Measurements from ENCODE around the gene TCF7L2. TPM values are rescaled to one million over a fixed set of nuclear protein-coding genes. Genes with fewer than 3 reads are reported as not detected.

The TCF7L2 gene
- total RNA-seq, 2 donors from 2014 or later: 8.1 to 10.3 TPM

DNA sequence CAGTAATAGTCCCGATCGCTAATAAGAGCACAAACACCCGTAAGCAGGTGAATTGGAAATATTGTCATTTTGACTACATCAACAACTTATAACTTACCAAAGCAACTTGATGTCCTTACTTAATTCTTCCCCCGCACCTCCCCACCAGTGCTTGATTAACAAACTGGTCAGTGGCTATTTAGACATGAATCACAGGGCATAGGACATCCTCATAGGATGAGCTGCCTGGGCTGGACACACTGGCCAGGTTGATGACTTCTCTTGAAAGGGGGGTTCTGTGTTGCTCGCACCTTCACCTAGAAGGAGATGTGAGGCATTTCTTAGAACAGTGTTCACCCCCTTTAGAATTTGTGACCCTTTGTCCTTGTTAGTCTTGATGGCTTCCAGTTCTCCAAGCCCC, 163.2 kb downstream of the TCF7L2 start:
- Mint-ChIP-seq H3K27me3 (peaks cover 4 to 18% of the 10 kb centered on the region in 2 donors), H3K36me3 (no peaks in the 10 kb centered on the region), H3K27ac (no peak overlapping the region), H3K9me3 (no peaks in the 10 kb centered on the region), H3K4me3 (no peak overlapping the region), H3K4me1 (ENCODE audit: low read depth in 2 of 2) (no peaks in the 10 kb centered on the region)
- DNase-seq (ENCODE audit: low spot score): no peak
- ATAC-seq: no peak

DNA sequence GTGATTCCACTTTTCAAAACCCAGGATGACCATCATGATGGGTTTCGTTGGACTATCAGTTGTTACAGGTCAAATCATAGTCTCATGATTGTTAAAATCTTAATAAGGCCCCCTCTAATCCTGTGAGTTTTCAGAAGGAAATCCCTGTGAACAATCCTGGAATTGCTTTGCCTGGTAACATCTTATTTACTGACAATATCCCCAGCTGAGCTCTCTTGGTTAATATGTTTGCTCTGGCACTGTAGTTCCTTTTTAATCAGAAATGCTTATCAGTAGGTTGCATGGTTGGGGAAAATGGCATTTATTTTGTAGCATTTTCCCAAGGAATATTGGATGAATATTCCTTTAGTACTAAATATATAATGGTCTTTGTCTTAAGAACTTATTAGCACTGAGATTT, 163.9 kb downstream of the TCF7L2 start:
- ATAC-seq: no peak

DNA sequence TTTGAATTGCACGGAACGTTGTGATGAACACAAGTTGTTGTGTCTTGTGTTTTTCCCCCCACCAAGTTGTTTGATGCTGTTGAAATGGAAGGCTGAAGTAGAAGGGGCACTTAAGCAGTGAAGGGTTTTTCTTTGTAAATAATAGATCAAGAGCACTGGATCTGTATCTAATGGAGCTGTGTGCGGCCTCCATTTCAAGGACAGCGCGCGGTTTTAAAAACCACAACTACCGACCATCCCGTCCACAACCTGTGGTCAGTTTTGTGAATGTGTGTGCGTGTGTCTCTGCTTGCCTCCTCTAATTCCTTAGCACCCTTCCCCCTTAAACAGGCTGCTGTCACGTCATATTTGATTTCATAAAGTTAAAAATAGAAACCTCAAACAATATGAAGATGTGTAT, 165.5 kb downstream of the TCF7L2 start:
- no peaks in the 10 kb centered on the region for H3K36me3 Mint-ChIP-seq
- no peak overlapping the region for H3K4me3 Mint-ChIP-seq
- H3K9me3 Mint-ChIP-seq: no peaks in the 10 kb centered on the region
- peaks cover 4 to 18% of the 10 kb centered on the region in 2 donors for H3K27me3 Mint-ChIP-seq
- ATAC-seq (no peak), DNase-seq (ENCODE audit: low spot score) (no peak)
- H3K4me1 Mint-ChIP-seq (ENCODE audit: low read depth in 2 of 2): peaks cover 0 to 6% of the 10 kb centered on the region in 2 donors
- no peak overlapping the region for H3K27ac Mint-ChIP-seq

More for the DNA sequence above, 163.9 kb downstream of the TCF7L2 start:
- Mint-ChIP-seq H3K4me3 (no peak overlapping the region), H3K9me3 (no peaks in the 10 kb centered on the region), H3K4me1 (ENCODE audit: low read depth in 2 of 2) (no peaks in the 10 kb centered on the region), H3K27ac (no peak overlapping the region), H3K27me3 (peaks cover 4 to 18% of the 10 kb centered on the region in 2 donors), H3K36me3 (no peaks in the 10 kb centered on the region)
- DNase-seq (ENCODE audit: low spot score): no peak

DNA sequence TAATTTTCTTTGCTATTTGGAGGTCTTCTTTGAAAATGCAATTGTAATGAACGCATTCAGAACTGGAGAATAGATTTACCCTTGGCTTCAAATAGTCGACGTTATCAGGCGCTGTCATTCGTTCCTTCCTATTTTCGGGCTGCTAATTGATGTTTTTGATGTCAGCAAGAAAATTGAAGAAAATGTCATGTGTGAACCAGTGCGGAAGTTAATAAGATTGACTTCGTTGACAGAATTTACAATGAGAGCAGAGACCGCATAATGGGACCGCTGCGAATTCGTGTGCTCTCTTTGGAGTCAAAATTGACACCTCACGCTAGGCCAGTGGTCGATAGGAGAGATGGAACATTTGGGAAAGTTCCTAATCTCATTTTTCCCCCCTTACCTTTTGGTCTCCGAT, 168.8 kb downstream of the TCF7L2 start:
- Mint-ChIP-seq H3K36me3 (no peaks in the 10 kb centered on the region), H3K27me3 (peaks cover 6 to 37% of the 10 kb centered on the region in 2 donors), H3K4me1 (ENCODE audit: low read depth in 2 of 2) (peaks cover 0 to 6% of the 10 kb centered on the region in 2 donors), H3K27ac (no peak overlapping the region), H3K4me3 (no peak overlapping the region), H3K9me3 (no peaks in the 10 kb centered on the region)
- no peak for ATAC-seq
- no peak for DNase-seq (ENCODE audit: low spot score)

DNA sequence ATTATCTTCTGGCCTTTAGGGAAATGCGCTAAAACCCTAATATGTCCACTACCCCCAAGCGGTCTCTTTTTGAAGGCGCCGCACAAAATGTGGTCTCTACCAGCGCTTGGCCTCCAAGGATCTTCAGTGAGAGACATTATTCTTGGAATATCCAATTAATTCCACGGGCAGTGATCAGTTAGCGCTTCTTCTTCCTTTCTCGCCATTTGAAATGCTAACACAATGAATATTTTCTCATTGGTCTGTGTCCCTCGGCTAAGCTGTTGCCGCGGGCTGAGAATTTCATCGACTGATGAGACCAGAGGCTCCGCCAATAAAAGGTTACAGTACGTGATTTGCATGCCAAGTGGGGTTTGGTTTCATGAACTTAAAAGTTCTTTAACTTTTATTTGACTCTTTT, 169.8 kb downstream of the TCF7L2 start:
- no peak for DNase-seq (ENCODE audit: low spot score)
- Mint-ChIP-seq H3K4me1 (ENCODE audit: low read depth in 2 of 2) (peaks cover 0 to 6% of the 10 kb centered on the region in 2 donors), H3K27ac (no peak overlapping the region), H3K9me3 (no peaks in the 10 kb centered on the region), H3K36me3 (no peaks in the 10 kb centered on the region), H3K27me3 (peaks cover 10 to 40% of the 10 kb centered on the region in 2 donors), H3K4me3 (no peak overlapping the region)
- ATAC-seq: no peak

DNA sequence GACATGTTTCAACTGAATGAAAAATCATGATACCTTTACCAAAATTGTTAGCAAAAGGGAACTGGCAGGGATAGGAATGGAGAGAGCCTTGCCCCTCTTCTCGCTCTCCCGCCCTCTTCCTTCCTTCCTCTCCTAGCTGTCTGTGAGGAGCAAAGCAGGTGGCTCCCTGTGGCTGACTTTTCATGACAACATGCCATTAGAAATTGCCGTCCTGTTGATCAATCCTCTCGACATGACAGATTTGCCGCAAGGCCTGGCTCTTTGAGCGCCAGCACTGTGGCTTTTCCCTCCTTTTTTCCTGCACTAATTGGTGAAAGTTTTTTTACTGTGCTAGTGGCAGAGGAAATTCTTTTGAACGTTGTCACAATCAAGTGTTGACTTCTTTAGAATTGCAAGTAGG, 171.1 kb downstream of the TCF7L2 start:
- no peaks in the 10 kb centered on the region for H3K36me3 Mint-ChIP-seq
- H3K27me3 Mint-ChIP-seq: peaks cover 13 to 45% of the 10 kb centered on the region in 2 donors
- DNase-seq (ENCODE audit: low spot score): no peak
- H3K9me3 Mint-ChIP-seq: no peaks in the 10 kb centered on the region
- ATAC-seq: no peak
- H3K27ac Mint-ChIP-seq: no peak overlapping the region
- H3K4me3 Mint-ChIP-seq: no peak overlapping the region
- peaks cover 0 to 6% of the 10 kb centered on the region in 2 donors for H3K4me1 Mint-ChIP-seq (ENCODE audit: low read depth in 2 of 2)

DNA sequence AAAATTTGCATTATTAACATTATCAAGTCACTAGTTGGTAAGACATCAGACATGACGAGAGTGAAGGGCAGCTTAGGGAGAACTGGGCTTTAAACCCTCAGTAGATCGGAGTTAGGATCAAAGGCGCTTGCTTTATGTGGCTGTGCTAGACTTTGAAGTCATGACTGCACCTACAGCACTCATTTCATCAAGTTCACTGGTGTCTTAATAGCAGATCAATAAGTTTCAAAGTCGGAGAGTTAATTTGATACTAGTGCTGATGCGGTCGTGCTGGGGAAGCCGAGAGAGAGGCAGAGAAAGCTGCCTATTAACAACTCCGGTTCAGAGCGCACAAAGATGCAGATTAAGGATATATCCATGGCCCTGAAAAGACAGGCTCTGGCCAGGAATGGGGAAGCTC, 172.9 kb downstream of the TCF7L2 start:
- DNase-seq (ENCODE audit: low spot score): no peak
- H3K4me3 Mint-ChIP-seq: no peak overlapping the region
- no peak overlapping the region for H3K27ac Mint-ChIP-seq
- ATAC-seq: no peak
- no peaks in the 10 kb centered on the region for H3K9me3 Mint-ChIP-seq
- H3K27me3 Mint-ChIP-seq: peaks cover 25 to 49% of the 10 kb centered on the region in 2 donors
- peaks cover 0 to 11% of the 10 kb centered on the region in 2 donors for H3K4me1 Mint-ChIP-seq (ENCODE audit: low read depth in 2 of 2)
- no peaks in the 10 kb centered on the region for H3K36me3 Mint-ChIP-seq

DNA sequence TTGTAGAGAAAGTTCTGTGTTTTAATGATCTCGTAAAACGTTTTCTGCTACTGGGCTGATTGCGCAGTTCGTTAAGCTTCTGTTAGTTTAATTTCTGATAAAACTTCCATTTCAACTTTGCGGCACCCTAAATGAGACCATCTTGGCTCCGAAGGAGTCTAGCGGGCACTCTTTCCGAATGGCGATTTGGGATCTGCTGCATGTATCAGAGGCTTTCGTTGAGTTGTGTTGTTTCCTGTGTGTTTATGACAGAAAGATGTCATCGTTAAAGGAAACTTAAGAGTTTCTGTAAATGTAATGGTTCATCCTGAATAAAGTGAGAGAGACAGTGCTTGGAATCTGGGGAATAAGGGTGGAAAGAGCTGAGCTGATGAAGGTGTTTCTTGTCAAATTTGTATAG, 174.7 kb downstream of the TCF7L2 start:
- no peaks in the 10 kb centered on the region for H3K9me3 Mint-ChIP-seq
- H3K36me3 Mint-ChIP-seq: no peaks in the 10 kb centered on the region
- H3K27ac Mint-ChIP-seq: no peak overlapping the region
- peaks cover 33 to 66% of the 10 kb centered on the region in 2 donors for H3K27me3 Mint-ChIP-seq
- DNase-seq (ENCODE audit: low spot score) (no peak), ATAC-seq (no peak)
- H3K4me3 Mint-ChIP-seq: no peak overlapping the region
- H3K4me1 Mint-ChIP-seq (ENCODE audit: low read depth in 2 of 2): peaks cover 0 to 11% of the 10 kb centered on the region in 2 donors

DNA sequence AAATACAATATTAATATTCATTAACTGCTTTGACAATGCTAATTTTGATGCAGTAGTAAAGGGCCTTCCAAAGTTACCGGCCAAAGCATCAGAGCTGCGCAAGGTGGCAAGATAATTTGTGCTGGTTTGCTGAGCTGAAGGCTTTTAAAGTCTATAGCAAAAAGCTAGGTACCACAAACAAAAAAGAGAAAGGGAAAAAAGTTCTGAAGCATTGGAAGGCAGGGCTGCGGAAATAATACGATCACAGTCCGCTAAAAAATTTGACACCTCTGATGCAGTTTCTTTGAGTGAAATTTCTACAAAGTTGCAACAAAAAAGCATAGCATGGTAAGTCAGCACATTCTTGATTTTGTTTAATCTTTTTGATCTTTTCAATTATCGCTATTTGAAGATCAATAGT, 175.6 kb downstream of the TCF7L2 start:
- Mint-ChIP-seq H3K4me1 (ENCODE audit: low read depth in 2 of 2) (peaks cover 0 to 5% of the 10 kb centered on the region in 2 donors), H3K4me3 (no peak overlapping the region), H3K36me3 (no peaks in the 10 kb centered on the region), H3K27ac (no peak overlapping the region), H3K27me3 (peaks cover 35 to 68% of the 10 kb centered on the region in 2 donors), H3K9me3 (no peaks in the 10 kb centered on the region)
- DNase-seq (ENCODE audit: low spot score) (no peak), ATAC-seq (no peak)

DNA sequence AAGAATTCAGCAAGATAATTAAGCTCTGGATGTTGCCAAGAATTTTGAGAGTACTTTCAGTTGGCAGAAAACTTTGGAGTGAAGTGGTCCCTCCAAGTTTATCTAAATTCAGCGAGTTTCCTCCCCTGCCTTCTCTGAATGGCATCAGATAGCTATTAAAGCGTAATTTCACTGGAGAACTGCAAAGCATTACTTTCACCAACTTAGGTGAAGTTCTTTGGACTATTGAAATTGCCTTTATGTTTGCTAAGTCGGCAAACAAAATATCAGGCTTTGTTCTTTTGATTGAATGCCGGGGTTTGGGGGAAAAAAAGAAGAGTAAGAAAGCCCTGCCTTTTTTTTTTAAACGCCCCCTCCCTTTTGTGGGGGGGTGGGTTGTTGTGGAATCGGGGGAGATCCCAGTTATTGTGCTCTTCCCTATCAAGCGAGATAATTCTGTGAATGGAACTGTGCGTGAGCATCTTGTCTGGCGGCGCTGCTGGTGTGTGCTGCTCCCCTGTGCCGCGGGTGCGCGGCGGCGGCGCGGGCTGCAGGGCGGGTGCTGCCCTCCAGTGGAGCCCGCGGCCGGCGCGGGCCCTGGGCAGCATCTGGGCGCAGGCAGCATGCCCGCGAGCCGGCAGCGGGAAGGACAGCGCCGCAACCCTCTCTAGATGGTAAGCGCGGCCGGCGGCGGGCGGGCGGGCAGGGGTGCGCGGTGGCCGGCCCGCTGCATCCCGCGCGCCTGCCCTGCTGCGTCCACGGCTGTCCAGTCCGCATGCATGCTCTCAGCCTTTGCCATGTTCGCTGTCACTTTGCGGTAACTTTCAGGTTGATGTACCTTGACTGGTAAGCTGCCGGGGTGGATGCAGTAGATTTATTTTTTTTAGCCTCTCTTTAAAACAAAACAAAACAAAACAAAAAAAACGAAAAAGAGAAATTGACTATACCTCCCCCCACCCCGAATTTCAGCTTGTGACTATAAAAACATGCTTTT, 176.5 kb downstream of the TCF7L2 start:
- H3K36me3 Mint-ChIP-seq: no peaks in the 10 kb centered on the region
- H3K27me3 Mint-ChIP-seq: peaks cover 38 to 75% of the 10 kb centered on the region in 2 donors
- no peak overlapping the region for H3K27ac Mint-ChIP-seq
- H3K9me3 Mint-ChIP-seq: no peaks in the 10 kb centered on the region
- ATAC-seq (peak; percentile 93 to 94), DNase-seq (ENCODE audit: low spot score) (no peak)
- H3K4me1 Mint-ChIP-seq (ENCODE audit: low read depth in 2 of 2): peaks cover 0 to 5% of the 10 kb centered on the region in 2 donors
- no peak overlapping the region for H3K4me3 Mint-ChIP-seq

DNA sequence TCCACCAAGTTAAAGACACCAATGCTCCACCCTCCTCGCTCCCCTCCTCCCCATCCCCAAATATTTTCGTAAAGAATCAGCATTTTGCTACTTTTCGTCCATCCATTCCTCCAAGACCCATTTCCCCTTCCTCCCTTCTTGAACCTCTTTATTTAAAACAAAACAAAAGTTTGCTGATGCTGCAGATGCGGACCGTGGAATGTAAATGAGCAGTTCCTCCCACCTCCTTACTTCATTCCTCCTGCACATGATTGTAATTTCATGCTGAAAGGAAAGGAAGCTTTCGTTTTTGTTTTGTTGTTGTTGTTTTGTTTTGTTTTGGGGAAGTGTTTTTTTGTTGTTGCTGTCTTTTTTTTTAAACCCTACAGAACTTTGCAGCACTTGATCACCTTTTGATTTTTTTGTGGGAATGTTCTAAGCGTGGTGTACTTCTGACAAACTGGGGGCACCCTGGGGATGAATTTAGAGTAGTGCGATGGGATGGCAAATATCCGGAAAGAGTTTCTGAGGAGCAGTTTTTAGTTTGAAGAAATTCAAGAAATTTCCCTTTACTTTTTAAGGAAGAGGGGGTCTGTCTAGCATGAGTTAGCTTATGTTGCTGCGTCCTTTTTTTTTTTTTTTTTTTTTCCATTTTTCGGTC, 177.3 kb downstream of the TCF7L2 start:
- Mint-ChIP-seq H3K4me3 (no peak overlapping the region), H3K27me3 (peaks cover 38 to 71% of the 10 kb centered on the region in 2 donors), H3K27ac (no peak overlapping the region), H3K4me1 (ENCODE audit: low read depth in 2 of 2) (peaks cover 0 to 5% of the 10 kb centered on the region in 2 donors), H3K36me3 (no peaks in the 10 kb centered on the region), H3K9me3 (no peaks in the 10 kb centered on the region)
- DNase-seq (ENCODE audit: low spot score) (no peak), ATAC-seq (no peak)

DNA sequence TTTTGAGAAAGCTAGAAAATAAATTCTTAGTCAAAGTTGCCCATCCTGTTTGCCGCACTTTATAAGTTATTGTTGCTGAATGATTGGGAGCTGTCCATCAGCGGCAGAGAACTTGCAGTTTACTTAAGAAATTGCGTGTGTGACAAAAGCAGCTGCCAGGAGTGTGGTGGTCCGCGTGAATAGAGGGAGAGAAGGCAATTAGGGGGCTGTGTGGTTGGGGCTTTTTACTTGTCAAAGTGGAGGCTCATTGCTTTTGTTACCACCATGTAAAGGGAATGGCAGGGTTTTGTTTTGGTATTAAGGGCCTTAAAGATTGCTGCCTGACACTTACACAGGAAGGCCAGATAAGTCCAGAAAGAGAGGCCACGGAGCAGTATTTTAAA, 177.8 kb downstream of the TCF7L2 start:
- Mint-ChIP-seq H3K27ac (no peak overlapping the region), H3K9me3 (no peaks in the 10 kb centered on the region), H3K36me3 (no peaks in the 10 kb centered on the region), H3K27me3 (peaks cover 38 to 68% of the 10 kb centered on the region in 2 donors), H3K4me3 (no peak overlapping the region), H3K4me1 (ENCODE audit: low read depth in 2 of 2) (peaks cover 0 to 5% of the 10 kb centered on the region in 2 donors)
- DNase-seq (ENCODE audit: low spot score): no peak
- ATAC-seq: no peak

DNA sequence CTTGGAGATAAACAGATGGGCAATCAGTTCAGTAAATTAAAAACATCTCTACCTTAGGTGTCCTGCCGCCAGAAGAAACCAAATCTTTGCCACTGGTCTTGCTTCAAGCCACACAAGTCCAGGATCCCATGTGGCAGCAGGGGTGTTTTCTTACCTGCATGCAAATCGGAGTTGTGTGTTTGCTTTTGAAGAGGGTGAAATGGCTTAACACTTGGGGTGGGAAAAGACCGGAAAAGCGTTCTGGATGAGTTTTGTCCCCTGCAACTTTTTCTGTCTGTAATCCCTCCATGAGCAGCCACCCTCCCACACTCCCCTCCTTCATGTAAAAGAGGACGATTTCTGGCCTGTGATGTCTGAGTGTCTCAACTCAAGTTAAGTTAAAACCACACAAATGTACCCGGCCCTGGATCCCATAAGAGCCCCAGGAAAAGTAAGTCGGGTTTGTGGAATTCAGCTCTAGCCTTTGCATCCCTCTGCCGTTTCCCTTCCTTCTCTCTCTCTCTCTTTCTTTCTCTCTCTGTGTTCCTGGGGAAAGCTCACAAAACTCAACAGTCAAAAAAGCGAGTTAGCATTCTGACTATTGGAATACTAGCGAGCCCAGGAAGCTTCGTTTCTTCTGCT, 178.5 kb downstream of the TCF7L2 start:
- DNase-seq (ENCODE audit: low spot score): no peak
- Mint-ChIP-seq H3K27ac (no peak overlapping the region), H3K36me3 (no peaks in the 10 kb centered on the region), H3K27me3 (peaks cover 35 to 64% of the 10 kb centered on the region in 2 donors), H3K4me3 (no peak overlapping the region), H3K4me1 (ENCODE audit: low read depth in 2 of 2) (peaks cover 0 to 5% of the 10 kb centered on the region in 2 donors), H3K9me3 (no peaks in the 10 kb centered on the region)
- no peak for ATAC-seq

DNA sequence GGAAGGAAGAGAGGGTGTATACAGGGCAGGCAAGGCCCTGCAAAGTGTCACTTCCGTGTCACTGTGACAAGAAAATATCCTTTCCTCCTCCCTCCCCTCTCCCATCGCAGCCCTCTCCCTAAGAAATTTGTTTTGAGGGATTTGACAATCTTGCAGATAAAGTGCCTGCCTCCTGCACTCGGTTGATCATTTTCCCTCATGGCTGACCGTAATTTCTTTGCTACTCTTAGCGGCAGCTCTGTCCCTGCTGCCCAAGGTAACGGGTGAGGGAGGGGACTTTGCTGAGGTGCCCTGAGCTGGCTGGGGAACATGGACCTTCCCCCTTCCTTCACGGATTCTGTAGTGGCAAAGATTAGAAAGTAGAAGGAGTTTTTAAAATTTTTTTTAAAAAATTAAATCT, 179.1 kb downstream of the TCF7L2 start:
- no peak for ATAC-seq
- no peaks in the 10 kb centered on the region for H3K9me3 Mint-ChIP-seq
- peaks cover 31 to 59% of the 10 kb centered on the region in 2 donors for H3K27me3 Mint-ChIP-seq
- H3K27ac Mint-ChIP-seq: no peak overlapping the region
- no peaks in the 10 kb centered on the region for H3K36me3 Mint-ChIP-seq
- no peak overlapping the region for H3K4me3 Mint-ChIP-seq
- H3K4me1 Mint-ChIP-seq (ENCODE audit: low read depth in 2 of 2): peaks cover 0 to 5% of the 10 kb centered on the region in 2 donors
- DNase-seq (ENCODE audit: low spot score): no peak
